ENCODE results near the gene NUCB1.
A peak's percentile ranks its signal among the peaks of the same experiment; 100 is the strongest.

NUCB1 gene

GRCh38 chr19:48950159-48950558 is 50.0 kb downstream of the NUCB1 start:
- H3K27ac ChIP-seq = peak overlapping the region; percentile 76
- peak; percentile 73 for DNase-seq
- H3K4me3 ChIP-seq (ENCODE audit: low read depth, low read length) = no peak overlapping the region
- H3K36me3 ChIP-seq = no peaks in the 10 kb centered on the region
- no peak for TF ChIP-seq CTCF (IDR thresholded peaks at IDR 0.05; ENCODE audit: low read depth, low read length)
- H3K9me3 ChIP-seq (ENCODE audit: severe bottlenecking) = peaks cover 16% of the 10 kb centered on the region
- H3K27me3 ChIP-seq (ENCODE audit: insufficient read depth, low read depth, severe bottlenecking) = no peaks in the 10 kb centered on the region

GRCh38 chr19:48950830-48951519 is 50.9 kb downstream of the NUCB1 start:
- H3K27ac ChIP-seq = peak overlapping the region; percentile 76
- no peak overlapping the region for H3K4me3 ChIP-seq (ENCODE audit: low read depth, low read length)
- TF ChIP-seq CTCF (IDR thresholded peaks at IDR 0.05; ENCODE audit: low read depth, low read length) = no peak

GRCh38 chr19:48953141-48953540 is 53.0 kb downstream of the NUCB1 start:
- TF ChIP-seq CTCF (IDR thresholded peaks at IDR 0.05; ENCODE audit: low read depth, low read length) = no peak
- H3K9me3 ChIP-seq (ENCODE audit: severe bottlenecking) = peaks cover 6% of the 10 kb centered on the region
- H3K4me3 ChIP-seq (ENCODE audit: low read depth, low read length) = no peak overlapping the region
- H3K27me3 ChIP-seq (ENCODE audit: insufficient read depth, low read depth, severe bottlenecking) = no peaks in the 10 kb centered on the region
- peaks cover 15% of the 10 kb centered on the region for H3K36me3 ChIP-seq
- H3K27ac ChIP-seq = no peak overlapping the region
- no peak for DNase-seq

More at GRCh38 chr19:48950830-48951519, 50.9 kb downstream of the NUCB1 start:
- Histone ChIP-seq H3K27me3 (ENCODE audit: insufficient read depth, low read depth, severe bottlenecking) (no peaks in the 10 kb centered on the region), H3K36me3 (peaks cover 5% of the 10 kb centered on the region), H3K9me3 (ENCODE audit: severe bottlenecking) (peaks cover 16% of the 10 kb centered on the region)
- DNase-seq = no peak

GRCh38 chr19:48953990-48954594 is 54.0 kb downstream of the NUCB1 start:
- peak overlapping the region; percentile 64 for H3K27ac ChIP-seq
- DNase-seq = no peak
- peaks cover 5% of the 10 kb centered on the region for H3K9me3 ChIP-seq (ENCODE audit: severe bottlenecking)
- no peak for TF ChIP-seq CTCF (IDR thresholded peaks at IDR 0.05; ENCODE audit: low read depth, low read length)
- H3K36me3 ChIP-seq = peaks cover 20% of the 10 kb centered on the region
- no peaks in the 10 kb centered on the region for H3K27me3 ChIP-seq (ENCODE audit: insufficient read depth, low read depth, severe bottlenecking)
- H3K4me3 ChIP-seq (ENCODE audit: low read depth, low read length) = peak overlapping the region; percentile 46

- H3K27me3 ChIP-seq (ENCODE audit: insufficient read depth, low read depth, severe bottlenecking) = no peaks in the 10 kb centered on the region
- 0 out of 2 replicates have a peak, but pooled peaks have one; percentile 8 for TF ChIP-seq CTCF (IDR thresholded peaks at IDR 0.05; ENCODE audit: low read depth, low read length)
- H3K4me3 ChIP-seq (ENCODE audit: low read depth, low read length) = peak within 1 kb of the TSS; percentile 96
- peak within 1 kb of the TSS; percentile 97 for H3K27ac ChIP-seq
- peaks cover 20% of the 10 kb centered on the region for H3K36me3 ChIP-seq
- peak; percentile 98 for DNase-seq
- no peaks in the 10 kb centered on the region for H3K9me3 ChIP-seq (ENCODE audit: severe bottlenecking)
These were observed 54.6 kb downstream of the NUCB1 start, which contains the start of gene BAX for GRCh38 chr19:48954595-48955307. Gene BAX (plus strand): TSS chr19:48954875. CDS start chr19:48954929, 54 bp downstream.

All from WERI-Rb-1 (cell line).